Erythroblast (primary cell): ENCODE data around the gene ROMO1.

ENCODE experiments used
- GATA1 ChIP-seq: IDR thresholded peaks from 2 replicates; pipeline ENCODE4 v1.6.1; 2011; ENCODE audit warnings: low read depth, mild to moderate bottlenecking, control low read depth, low read length, moderate library complexity
- POLR2A ChIP-seq: IDR thresholded peaks from 2 replicates; pipeline ENCODE4 v1.6.1; 2011; ENCODE audit warnings: mild to moderate bottlenecking, low read length

GRCh38 chr20:35695978-35696377 is 3.2 kb upstream of the ROMO1 start:
- TF ChIP-seq POLR2A (no peak), GATA1 (no peak)
